GM13977 (cell line): ENCODE data around the gene GPHN.

Experiments used
- DNase-seq: peaks from one replicate; pipeline ENCODE4 v3.0.0; 2012; ENCODE audit warnings: low spot score
- in situ Hi-C: fragments of 300-500 bp; cut with MboI; formaldehyde crosslinking; loops from one replicate; pipeline ENCODE4 v1.12.0; 2022; ENCODE audit warnings: low sequenced_read_pairs, low pct_unique_long_range_greater_than_20kb, mixed read lengths, inconsistent platforms; ENCODE audit not compliant: unreplicated experiment
- TF ChIP-seq, protein P1 (sequence below): IDR thresholded peaks from 2 replicates; pipeline ENCODE4 v1.5.1; 2012; ENCODE audit warnings: mild to moderate bottlenecking, control low read depth; ENCODE audit not compliant: insufficient read depth; ENCODE audit errors: extremely low read depth, missing control alignments

Gene GPHN

DNA sequence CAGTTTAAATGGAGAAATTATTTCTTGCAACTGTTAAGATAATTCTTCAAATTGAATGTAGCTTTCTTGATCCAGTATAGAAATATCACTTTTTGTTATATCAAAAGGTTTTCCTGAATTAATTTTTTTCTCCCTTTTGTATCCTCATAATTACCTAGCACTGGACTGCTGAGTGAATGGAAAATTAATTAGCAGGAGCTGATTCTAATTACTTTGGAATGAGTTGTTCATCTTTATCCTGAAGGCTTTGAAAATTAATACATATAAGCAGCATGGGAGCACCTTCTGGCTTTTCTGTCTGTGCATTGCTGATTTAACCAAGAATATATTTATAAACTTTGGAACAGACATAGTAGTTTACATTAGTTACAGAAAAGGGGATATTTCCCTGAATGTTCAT is 373.6 kb downstream of the GPHN start:
- TF ChIP-seq, protein P1, sequence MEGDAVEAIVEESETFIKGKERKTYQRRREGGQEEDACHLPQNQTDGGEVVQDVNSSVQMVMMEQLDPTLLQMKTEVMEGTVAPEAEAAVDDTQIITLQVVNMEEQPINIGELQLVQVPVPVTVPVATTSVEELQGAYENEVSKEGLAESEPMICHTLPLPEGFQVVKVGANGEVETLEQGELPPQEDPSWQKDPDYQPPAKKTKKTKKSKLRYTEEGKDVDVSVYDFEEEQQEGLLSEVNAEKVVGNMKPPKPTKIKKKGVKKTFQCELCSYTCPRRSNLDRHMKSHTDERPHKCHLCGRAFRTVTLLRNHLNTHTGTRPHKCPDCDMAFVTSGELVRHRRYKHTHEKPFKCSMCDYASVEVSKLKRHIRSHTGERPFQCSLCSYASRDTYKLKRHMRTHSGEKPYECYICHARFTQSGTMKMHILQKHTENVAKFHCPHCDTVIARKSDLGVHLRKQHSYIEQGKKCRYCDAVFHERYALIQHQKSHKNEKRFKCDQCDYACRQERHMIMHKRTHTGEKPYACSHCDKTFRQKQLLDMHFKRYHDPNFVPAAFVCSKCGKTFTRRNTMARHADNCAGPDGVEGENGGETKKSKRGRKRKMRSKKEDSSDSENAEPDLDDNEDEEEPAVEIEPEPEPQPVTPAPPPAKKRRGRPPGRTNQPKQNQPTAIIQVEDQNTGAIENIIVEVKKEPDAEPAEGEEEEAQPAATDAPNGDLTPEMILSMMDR = no peak

DNA sequence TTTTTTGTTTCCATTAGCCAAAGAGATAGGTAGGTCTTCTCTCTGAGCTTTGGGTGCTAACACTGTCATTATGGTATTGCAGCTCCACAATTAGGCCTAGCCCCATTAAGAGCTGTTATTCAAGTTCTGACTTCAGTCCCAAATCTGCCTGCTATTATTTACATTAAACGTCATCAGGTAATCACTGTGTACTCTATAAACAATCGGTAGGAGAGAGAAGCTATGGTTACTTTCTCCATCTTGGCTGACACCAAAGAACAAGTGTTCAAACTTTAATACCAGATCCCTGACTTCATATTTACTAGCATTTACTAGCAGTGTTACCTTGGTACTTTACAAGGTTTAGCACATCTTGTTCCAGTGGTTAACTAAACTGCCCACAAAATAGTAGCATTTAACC is 376.2 kb downstream of the GPHN start:
- TF ChIP-seq, protein P1 = no peak
- in situ Hi-C loops = no loop called here
- DNase-seq = no peak

More for the DNA sequence above, 373.6 kb downstream of the GPHN start:
- in situ Hi-C loops = no loop called here
- DNase-seq = no peak

DNA sequence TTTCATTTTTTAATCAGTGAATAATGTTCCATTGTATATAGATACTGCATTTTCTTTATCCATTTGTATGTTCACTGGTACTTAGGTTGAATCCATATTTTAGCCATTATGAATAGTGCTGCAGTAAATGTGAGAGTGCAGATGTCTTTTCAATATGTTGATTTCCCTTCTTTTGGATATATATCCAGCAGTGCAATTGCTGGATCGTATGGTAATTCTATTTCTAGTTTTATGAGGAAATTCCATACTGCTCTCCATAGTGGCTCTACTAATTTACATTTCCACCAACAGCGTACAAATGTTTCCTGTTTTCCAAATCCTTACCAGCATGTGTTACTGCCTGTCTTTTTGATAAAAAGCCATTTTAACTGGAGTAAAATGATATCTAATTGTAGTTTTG is 392.8 kb downstream of the GPHN start:
- in situ Hi-C loops = no loop called here
- TF ChIP-seq, protein P1 = no peak
- no peak for DNase-seq

DNA sequence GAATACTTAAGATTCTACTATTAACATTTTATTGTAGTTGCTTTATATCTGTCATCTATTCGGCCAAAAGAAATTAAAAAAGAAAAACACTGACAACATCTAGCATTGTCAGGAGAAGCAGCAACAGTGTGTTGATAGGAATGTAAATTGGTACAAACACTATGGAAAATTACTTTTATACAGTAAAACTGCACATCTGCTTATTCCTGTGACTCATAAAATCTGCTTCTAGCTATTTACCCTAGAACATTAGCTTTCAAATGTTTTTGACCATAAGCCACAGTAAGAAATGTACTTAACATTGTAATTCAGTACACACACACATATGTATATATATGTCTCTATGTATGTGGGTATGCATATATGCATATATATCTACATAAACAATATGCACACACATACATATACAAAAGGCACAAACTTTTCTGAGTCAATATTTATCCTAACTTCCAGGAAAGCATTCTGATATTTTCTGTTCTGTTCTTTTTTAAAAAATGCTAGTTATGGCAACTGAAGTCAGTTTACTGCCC is 402.4 kb downstream of the GPHN start:
- no peak for DNase-seq
- in situ Hi-C loops = no loop called here
- TF ChIP-seq, protein P1 = no peak

DNA sequence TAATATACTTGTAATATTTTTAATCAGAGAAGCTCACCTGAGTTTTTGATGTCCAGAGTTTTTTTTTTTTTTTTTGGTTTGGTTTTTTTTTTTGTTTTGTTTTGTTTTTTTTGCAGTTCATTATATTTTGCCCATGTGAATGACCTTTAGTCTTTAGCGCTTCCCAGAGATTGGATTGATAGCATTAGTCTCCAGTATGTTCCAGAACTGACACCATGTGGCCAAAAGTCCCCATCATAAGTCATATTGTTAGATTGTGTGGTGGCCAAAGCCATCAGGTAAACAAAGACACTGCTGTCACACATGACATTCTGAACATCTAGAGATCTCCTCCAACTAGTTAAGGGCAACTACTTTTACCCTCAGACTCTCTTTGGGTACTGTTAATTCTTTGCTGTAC is 408.5 kb downstream of the GPHN start:
- no peak for DNase-seq
- TF ChIP-seq, protein P1 = no peak
- in situ Hi-C loops = no loop called here

DNA sequence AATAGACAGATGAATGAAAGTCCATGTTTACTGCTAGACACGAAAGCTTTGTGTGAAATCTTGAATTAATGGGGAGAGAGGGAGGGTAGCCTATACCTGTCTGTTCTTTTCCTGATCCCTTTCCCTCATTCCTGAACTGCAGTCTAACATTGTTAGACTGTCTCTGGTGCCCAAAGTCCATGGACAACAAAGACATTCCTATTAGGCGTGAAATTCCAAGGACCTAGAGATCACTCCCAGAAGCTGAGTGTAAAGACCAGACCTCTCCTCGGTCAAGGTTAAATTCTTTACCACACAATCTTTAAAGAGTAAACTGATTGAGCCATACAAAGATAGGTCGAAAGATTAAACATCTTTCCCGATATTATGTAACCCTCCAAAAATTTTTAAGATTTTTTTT is 410.6 kb downstream of the GPHN start:
- in situ Hi-C loops = no loop called here
- DNase-seq = no peak

More for the DNA sequence above, 410.6 kb downstream of the GPHN start:
- TF ChIP-seq, protein P1 = no peak
